OCI-LY1 (cell line): ENCODE measurements around the gene SPAG9.

Experiments
- EZH2 ChIP-seq: fragments of 200-600 bp; sonication (generic), shearing (Covaris generic); IDR thresholded peaks from 2 replicates; pipeline ENCODE4 v1.8.0; 2017; ENCODE audit warnings: borderline replicate concordance, mixed run types, mild to moderate bottlenecking, antibody characterized with exemption, low read length, moderate library complexity, mixed read lengths
- TF ChIP-seq, protein P1 (sequence below): fragments of 200-600 bp; sonication (generic), shearing (Covaris generic); IDR thresholded peaks from 2 replicates; pipeline ENCODE4 v1.5.1; 2017; ENCODE audit warnings: mild to moderate bottlenecking, antibody characterized with exemption, low read length, moderate library complexity, mixed read lengths

DNA sequence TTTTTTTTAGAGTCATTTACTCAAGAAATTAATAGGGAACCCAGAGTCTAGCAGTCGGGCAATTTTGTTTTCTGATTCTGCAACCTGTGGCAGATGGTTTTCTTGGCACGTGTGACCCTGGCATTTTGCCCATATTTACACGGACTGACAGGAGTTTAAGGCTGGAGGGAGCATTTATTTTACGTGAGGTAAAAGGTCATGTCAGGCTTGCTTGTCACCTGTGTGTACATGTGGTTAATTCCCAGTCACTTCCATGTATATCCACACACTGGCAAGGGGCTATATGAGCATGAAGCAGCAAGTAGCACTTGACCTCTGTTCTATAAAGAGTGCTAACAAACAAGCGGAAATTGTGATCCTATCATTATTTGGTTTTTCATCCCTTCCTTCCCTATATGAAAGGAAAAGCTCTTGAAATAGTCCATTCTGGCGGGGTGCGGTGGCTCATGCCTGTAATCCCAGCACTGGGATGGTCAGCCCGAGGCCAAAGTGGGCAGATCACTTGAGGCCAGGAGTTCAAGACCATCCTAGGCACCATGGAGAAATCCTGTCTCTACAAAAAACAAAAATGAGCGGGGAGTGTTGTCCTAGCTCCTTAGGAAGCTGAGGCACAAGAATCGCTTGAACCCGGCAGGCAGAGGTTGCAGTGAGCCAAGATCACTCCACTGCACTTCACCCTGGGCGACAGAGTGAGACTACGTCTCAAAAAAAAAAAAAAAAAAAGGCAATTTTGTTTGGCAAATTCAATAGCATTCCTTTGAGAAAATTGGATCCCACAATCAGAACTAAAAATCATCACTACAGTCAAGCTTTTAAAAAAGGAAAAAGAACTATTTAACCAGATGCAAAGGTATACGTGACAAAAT lies 2.1 kb downstream of the SPAG9 start:
- TF ChIP-seq, protein P1, sequence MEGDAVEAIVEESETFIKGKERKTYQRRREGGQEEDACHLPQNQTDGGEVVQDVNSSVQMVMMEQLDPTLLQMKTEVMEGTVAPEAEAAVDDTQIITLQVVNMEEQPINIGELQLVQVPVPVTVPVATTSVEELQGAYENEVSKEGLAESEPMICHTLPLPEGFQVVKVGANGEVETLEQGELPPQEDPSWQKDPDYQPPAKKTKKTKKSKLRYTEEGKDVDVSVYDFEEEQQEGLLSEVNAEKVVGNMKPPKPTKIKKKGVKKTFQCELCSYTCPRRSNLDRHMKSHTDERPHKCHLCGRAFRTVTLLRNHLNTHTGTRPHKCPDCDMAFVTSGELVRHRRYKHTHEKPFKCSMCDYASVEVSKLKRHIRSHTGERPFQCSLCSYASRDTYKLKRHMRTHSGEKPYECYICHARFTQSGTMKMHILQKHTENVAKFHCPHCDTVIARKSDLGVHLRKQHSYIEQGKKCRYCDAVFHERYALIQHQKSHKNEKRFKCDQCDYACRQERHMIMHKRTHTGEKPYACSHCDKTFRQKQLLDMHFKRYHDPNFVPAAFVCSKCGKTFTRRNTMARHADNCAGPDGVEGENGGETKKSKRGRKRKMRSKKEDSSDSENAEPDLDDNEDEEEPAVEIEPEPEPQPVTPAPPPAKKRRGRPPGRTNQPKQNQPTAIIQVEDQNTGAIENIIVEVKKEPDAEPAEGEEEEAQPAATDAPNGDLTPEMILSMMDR: no peak
- TF ChIP-seq EZH2: no peak
